ENCODE results near the gene PLEKHO2. TPM values are rescaled to one million over a fixed set of nuclear protein-coding genes. Genes with fewer than 3 reads are reported as not detected.
A peak's percentile ranks its signal among the peaks of the same experiment; 100 is the strongest.

PLEKHO2 gene
- total and polyA plus RNA-seq, 2 of the 13 experiments (the other 11 are each of a cell fraction or from before 2014, with no cell fraction given), result 3.8 to 4.8 TPM

DNA sequence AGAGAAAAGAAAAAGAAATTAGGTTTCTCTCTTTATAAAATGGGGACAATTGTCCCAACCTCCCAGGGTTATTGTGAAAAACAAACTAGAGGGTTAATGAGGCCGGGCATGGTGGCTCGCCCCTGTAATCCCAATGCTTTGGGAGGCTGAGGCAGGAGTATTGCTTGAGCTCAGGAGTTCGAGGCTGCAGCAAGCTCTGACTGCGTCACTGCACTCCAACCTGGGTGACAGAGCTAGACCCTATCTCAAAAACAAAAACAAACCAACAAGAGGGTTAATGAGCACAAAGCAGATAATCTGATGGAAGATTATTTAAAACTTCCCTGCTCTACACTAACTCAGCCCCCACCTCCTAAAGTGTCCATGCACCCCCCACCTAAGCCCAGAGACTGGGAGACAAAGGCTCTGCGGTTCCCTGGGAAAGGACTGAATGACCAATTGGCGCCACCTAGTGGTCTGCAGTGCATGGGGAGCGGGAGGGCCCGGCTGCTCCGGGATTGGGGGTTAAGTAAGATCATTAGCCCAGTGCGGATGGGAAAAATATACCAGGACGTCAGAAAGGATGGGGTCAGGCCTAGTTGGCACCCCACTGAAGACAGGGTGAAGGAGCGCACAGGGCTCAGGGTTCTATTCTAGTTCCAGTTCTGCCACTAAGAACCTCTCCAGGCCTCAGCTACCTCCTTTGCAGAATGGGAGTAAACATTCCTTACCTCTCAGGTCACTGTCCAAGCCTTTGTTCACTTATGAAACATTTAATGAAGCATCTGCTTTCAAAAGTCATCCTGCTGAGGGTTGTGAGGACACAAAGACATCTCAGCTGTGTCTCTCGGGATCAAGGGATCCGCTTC, 31.8 kb upstream of the PLEKHO2 start (continued):
- TF ChIP-seq, protein P1, sequence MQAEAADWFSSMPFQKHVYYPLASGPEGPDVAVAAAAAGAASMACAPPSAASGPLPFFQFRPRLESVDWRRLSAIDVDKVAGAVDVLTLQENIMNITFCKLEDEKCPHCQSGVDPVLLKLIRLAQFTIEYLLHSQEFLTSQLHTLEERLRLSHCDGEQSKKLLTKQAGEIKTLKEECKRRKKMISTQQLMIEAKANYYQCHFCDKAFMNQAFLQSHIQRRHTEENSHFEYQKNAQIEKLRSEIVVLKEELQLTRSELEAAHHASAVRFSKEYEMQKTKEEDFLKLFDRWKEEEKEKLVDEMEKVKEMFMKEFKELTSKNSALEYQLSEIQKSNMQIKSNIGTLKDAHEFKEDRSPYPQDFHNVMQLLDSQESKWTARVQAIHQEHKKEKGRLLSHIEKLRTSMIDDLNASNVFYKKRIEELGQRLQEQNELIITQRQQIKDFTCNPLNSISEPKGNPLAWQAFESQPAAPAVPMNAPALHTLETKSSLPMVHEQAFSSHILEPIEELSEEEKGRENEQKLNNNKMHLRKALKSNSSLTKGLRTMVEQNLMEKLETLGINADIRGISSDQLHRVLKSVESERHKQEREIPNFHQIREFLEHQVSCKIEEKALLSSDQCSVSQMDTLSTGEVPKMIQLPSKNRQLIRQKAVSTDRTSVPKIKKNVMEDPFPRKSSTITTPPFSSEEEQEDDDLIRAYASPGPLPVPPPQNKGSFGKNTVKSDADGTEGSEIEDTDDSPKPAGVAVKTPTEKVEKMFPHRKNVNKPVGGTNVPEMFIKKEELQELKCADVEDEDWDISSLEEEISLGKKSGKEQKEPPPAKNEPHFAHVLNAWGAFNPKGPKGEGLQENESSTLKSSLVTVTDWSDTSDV (CRISPR knock-in tag; IDR thresholded peaks at IDR 0.05), result no peak
- no peak for TF ChIP-seq POLR2AphosphoS5 (IDR thresholded peaks at IDR 0.05; ENCODE audit: low read depth, low read length)
- no peak for TF ChIP-seq ZBTB20 (CRISPR knock-in tag; IDR thresholded peaks at IDR 0.05; ENCODE audit: borderline replicate concordance, low read depth)
- no peak for TF ChIP-seq ZNF724P (CRISPR knock-in tag; IDR thresholded peaks at IDR 0.05; ENCODE audit: borderline replicate concordance)
- no peak for TF ChIP-seq SOX13 (IDR thresholded peaks at IDR 0.05)
- no peak for TF ChIP-seq SOX13 (CRISPR knock-in tag; conservative IDR thresholded peaks at IDR 0.05 in 1 of 2, IDR thresholded peaks at IDR 0.05 in 1 of 2)
- TF ChIP-seq, protein P2, sequence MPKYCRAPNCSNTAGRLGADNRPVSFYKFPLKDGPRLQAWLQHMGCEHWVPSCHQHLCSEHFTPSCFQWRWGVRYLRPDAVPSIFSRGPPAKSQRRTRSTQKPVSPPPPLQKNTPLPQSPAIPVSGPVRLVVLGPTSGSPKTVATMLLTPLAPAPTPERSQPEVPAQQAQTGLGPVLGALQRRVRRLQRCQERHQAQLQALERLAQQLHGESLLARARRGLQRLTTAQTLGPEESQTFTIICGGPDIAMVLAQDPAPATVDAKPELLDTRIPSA (CRISPR knock-in tag; IDR thresholded peaks at IDR 0.05; ENCODE audit: borderline replicate concordance), result no peak
- TF ChIP-seq, protein P3, sequence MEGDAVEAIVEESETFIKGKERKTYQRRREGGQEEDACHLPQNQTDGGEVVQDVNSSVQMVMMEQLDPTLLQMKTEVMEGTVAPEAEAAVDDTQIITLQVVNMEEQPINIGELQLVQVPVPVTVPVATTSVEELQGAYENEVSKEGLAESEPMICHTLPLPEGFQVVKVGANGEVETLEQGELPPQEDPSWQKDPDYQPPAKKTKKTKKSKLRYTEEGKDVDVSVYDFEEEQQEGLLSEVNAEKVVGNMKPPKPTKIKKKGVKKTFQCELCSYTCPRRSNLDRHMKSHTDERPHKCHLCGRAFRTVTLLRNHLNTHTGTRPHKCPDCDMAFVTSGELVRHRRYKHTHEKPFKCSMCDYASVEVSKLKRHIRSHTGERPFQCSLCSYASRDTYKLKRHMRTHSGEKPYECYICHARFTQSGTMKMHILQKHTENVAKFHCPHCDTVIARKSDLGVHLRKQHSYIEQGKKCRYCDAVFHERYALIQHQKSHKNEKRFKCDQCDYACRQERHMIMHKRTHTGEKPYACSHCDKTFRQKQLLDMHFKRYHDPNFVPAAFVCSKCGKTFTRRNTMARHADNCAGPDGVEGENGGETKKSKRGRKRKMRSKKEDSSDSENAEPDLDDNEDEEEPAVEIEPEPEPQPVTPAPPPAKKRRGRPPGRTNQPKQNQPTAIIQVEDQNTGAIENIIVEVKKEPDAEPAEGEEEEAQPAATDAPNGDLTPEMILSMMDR (CRISPR knock-in tag; IDR thresholded peaks at IDR 0.05), result peak; percentile 94
- peak; percentile 63; the same call in 1 of the 2 replicates for TF ChIP-seq MAZ (IDR thresholded peaks at IDR 0.05; ENCODE audit: borderline replicate concordance, low read depth, low read length)
- TF ChIP-seq MAZ (CRISPR knock-in tag; IDR thresholded peaks at IDR 0.05; ENCODE audit: low read depth), result 0 out of 2 replicates have a peak, but pooled peaks have one; percentile 25
- TF ChIP-seq, protein P4, sequence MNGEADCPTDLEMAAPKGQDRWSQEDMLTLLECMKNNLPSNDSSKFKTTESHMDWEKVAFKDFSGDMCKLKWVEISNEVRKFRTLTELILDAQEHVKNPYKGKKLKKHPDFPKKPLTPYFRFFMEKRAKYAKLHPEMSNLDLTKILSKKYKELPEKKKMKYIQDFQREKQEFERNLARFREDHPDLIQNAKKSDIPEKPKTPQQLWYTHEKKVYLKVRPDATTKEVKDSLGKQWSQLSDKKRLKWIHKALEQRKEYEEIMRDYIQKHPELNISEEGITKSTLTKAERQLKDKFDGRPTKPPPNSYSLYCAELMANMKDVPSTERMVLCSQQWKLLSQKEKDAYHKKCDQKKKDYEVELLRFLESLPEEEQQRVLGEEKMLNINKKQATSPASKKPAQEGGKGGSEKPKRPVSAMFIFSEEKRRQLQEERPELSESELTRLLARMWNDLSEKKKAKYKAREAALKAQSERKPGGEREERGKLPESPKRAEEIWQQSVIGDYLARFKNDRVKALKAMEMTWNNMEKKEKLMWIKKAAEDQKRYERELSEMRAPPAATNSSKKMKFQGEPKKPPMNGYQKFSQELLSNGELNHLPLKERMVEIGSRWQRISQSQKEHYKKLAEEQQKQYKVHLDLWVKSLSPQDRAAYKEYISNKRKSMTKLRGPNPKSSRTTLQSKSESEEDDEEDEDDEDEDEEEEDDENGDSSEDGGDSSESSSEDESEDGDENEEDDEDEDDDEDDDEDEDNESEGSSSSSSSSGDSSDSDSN (CRISPR knock-in tag; IDR thresholded peaks at IDR 0.05), result no peak
- TF ChIP-seq, protein P5, sequence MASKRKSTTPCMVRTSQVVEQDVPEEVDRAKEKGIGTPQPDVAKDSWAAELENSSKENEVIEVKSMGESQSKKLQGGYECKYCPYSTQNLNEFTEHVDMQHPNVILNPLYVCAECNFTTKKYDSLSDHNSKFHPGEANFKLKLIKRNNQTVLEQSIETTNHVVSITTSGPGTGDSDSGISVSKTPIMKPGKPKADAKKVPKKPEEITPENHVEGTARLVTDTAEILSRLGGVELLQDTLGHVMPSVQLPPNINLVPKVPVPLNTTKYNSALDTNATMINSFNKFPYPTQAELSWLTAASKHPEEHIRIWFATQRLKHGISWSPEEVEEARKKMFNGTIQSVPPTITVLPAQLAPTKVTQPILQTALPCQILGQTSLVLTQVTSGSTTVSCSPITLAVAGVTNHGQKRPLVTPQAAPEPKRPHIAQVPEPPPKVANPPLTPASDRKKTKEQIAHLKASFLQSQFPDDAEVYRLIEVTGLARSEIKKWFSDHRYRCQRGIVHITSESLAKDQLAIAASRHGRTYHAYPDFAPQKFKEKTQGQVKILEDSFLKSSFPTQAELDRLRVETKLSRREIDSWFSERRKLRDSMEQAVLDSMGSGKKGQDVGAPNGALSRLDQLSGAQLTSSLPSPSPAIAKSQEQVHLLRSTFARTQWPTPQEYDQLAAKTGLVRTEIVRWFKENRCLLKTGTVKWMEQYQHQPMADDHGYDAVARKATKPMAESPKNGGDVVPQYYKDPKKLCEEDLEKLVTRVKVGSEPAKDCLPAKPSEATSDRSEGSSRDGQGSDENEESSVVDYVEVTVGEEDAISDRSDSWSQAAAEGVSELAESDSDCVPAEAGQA (IDR thresholded peaks at IDR 0.05; ENCODE audit: low read depth), result no peak
- TF ChIP-seq, protein P5 (CRISPR knock-in tag; IDR thresholded peaks at IDR 0.05; ENCODE audit: borderline replicate concordance), result no peak
- no peak for TF ChIP-seq HCFC1 (IDR thresholded peaks at IDR 0.05; ENCODE audit: low read depth, low read length)
